MM.1S (cell line): Measurements from ENCODE around the gene VGF.

Experiments used
- DNase-seq: peaks from one replicate; pipeline ENCODE4 v3.0.0-alpha.2; 2015
- H2AFZ ChIP-seq: fragments of 300-600 bp; sonication (generic); 2 replicates; pipeline ENCODE4 v1.6.0; 2016; ENCODE audit warnings: antibody characterized with exemption, low read length
- H3F3A ChIP-seq: fragments of 300-600 bp; sonication (generic); 2 replicates; pipeline ENCODE4 v1.6.1; 2016; ENCODE audit warnings: mild to moderate bottlenecking, antibody characterized with exemption, low read length, moderate library complexity, mixed read lengths; ENCODE audit not compliant: insufficient read depth
- H3K27ac ChIP-seq: fragments of 300-600 bp; sonication (generic); 2 replicates; pipeline ENCODE4 v1.5.1; 2016; ENCODE audit warnings: mild to moderate bottlenecking, low read length
- H3K27me3 ChIP-seq: fragments of 300-600 bp; sonication (generic); replicated peaks from 2 replicates; pipeline ENCODE4 v1.6.0; 2016; ENCODE audit warnings: low read length; ENCODE audit not compliant: insufficient read depth
- H3K36me3 ChIP-seq: fragments of 300-600 bp; sonication (generic); replicated peaks from 2 replicates; pipeline ENCODE4 v1.6.1; 2016; ENCODE audit warnings: mild to moderate bottlenecking, low read length, mixed read lengths; ENCODE audit not compliant: insufficient read depth
- H3K4me1 ChIP-seq: fragments of 300-600 bp; sonication (generic); 2 replicates; pipeline ENCODE4 v1.6.1; 2016; ENCODE audit warnings: low read length, mixed read lengths
- H3K4me2 ChIP-seq: fragments of 300-600 bp; sonication (generic); 2 replicates; pipeline ENCODE4 v1.6.0; 2016; ENCODE audit warnings: low read depth, low read length
- H3K4me3 ChIP-seq: fragments of 300-600 bp; sonication (generic); 2 replicates; pipeline ENCODE4 v1.5.1; 2016; ENCODE audit warnings: low read length, mixed read lengths
- H3K79me2 ChIP-seq: fragments of 300-600 bp; sonication (generic); 2 replicates; pipeline ENCODE4 v1.6.1; 2016; ENCODE audit warnings: mixed run types, low read length, mixed read lengths
- H3K9ac ChIP-seq: fragments of 300-600 bp; sonication (generic); 2 replicates; pipeline ENCODE4 v1.6.1; 2016; ENCODE audit warnings: low read length, mixed read lengths
- H3K9me2 ChIP-seq: fragments of 300-600 bp; sonication (generic); replicated peaks from 2 replicates; pipeline ENCODE4 v1.6.1; 2016; ENCODE audit warnings: mild to moderate bottlenecking, low read length, mixed read lengths; ENCODE audit not compliant: insufficient read depth
- H3K9me3 ChIP-seq: fragments of 300-600 bp; sonication (generic); replicated peaks from 2 replicates; pipeline ENCODE4 v1.6.1; 2016; ENCODE audit warnings: mild to moderate bottlenecking, low read length, mixed read lengths; ENCODE audit not compliant: insufficient read depth
- H4K20me1 ChIP-seq: fragments of 300-600 bp; sonication (generic); 2 replicates; pipeline ENCODE4 v1.6.1; 2016; ENCODE audit warnings: mild to moderate bottlenecking, low read length, moderate library complexity, mixed read lengths; ENCODE audit not compliant: insufficient read depth
- CTCF ChIP-seq: fragments of 300-600 bp; sonication (generic); IDR thresholded peaks from 2 replicates; pipeline ENCODE4 v1.5.1; 2016; ENCODE audit warnings: antibody characterized with exemption, low read length, mixed read lengths
- EZH2 ChIP-seq: fragments of 300-600 bp; sonication (generic); optimal IDR thresholded peaks from 2 replicates; pipeline ENCODE3; 2017; ENCODE audit warnings: low read depth, mild to moderate bottlenecking, antibody characterized with exemption, low read length, mixed read lengths
- EZH2phosphoT487 ChIP-seq: fragments of 300-600 bp; sonication (generic); IDR thresholded peaks from 2 replicates; pipeline ENCODE4 v1.6.1; 2018; ENCODE audit warnings: antibody characterized with exemption, low read length

Gene VGF

GRCh38 chr7:101195884-101196283, 30.5 kb upstream of the VGF start:
- H3K4me3 ChIP-seq = no peak overlapping the region
- H3K27me3 ChIP-seq = peaks cover 84% of the 10 kb centered on the region
- no peaks in the 10 kb centered on the region for H3F3A ChIP-seq
- TF ChIP-seq CTCF (no peak), EZH2 (no peak), EZH2phosphoT487 (no peak)
- H3K9ac ChIP-seq = no peak overlapping the region
- no peak overlapping the region for H3K4me2 ChIP-seq
- no peaks in the 10 kb centered on the region for H3K9me3 ChIP-seq
- no peaks in the 10 kb centered on the region for H3K4me1 ChIP-seq
- no peak overlapping the region for H3K27ac ChIP-seq
- no peaks in the 10 kb centered on the region for H3K79me2 ChIP-seq
- no peak for DNase-seq
- H2AFZ ChIP-seq = no peak overlapping the region
- H4K20me1 ChIP-seq = no peaks in the 10 kb centered on the region
- H3K36me3 ChIP-seq = no peaks in the 10 kb centered on the region
- no peaks in the 10 kb centered on the region for H3K9me2 ChIP-seq

- no peaks in the 10 kb centered on the region for H3K79me2 ChIP-seq
- no peak overlapping the region for H3K4me3 ChIP-seq
- no peak for DNase-seq
- H2AFZ ChIP-seq = no peak overlapping the region
- no peaks in the 10 kb centered on the region for H3F3A ChIP-seq
- no peaks in the 10 kb centered on the region for H3K9me3 ChIP-seq
- no peaks in the 10 kb centered on the region for H3K4me1 ChIP-seq
- H3K4me2 ChIP-seq = no peak overlapping the region
- TF ChIP-seq EZH2phosphoT487 (no peak), CTCF (no peak), EZH2 (no peak)
- no peaks in the 10 kb centered on the region for H3K9me2 ChIP-seq
- peaks cover 85% of the 10 kb centered on the region for H3K27me3 ChIP-seq
- H3K27ac ChIP-seq = no peak overlapping the region
- no peaks in the 10 kb centered on the region for H4K20me1 ChIP-seq
- no peak overlapping the region for H3K9ac ChIP-seq
- no peaks in the 10 kb centered on the region for H3K36me3 ChIP-seq
These were observed 23.7 kb upstream of the VGF start for GRCh38 chr7:101189109-101189508.

GRCh38 chr7:101186844-101187428, 21.6 kb upstream of the VGF start:
- H3K27ac ChIP-seq = no peak overlapping the region
- H4K20me1 ChIP-seq = no peaks in the 10 kb centered on the region
- no peak overlapping the region for H3K4me2 ChIP-seq
- no peak overlapping the region for H3K9ac ChIP-seq
- no peak overlapping the region for H2AFZ ChIP-seq
- no peaks in the 10 kb centered on the region for H3K79me2 ChIP-seq
- no peaks in the 10 kb centered on the region for H3K9me2 ChIP-seq
- 0 out of 2 replicates have a peak, but pooled peaks cover 3% of the 10 kb centered on the region for H3K4me1 ChIP-seq
- H3K36me3 ChIP-seq = no peaks in the 10 kb centered on the region
- no peak overlapping the region for H3K4me3 ChIP-seq
- H3F3A ChIP-seq = no peaks in the 10 kb centered on the region
- TF ChIP-seq CTCF (no peak), EZH2 (no peak), EZH2phosphoT487 (no peak)
- DNase-seq = no peak
- H3K9me3 ChIP-seq = no peaks in the 10 kb centered on the region
- peaks cover 72% of the 10 kb centered on the region for H3K27me3 ChIP-seq
